Activated effector memory CD4-positive, alpha-beta T cell treated with Interleukin-2 at 50 U/mL for 16 hours (primary cell): ENCODE measurements around the gene IBA57.

ENCODE experiments used
- DNase-seq: peaks from one replicate; pipeline ENCODE4 v3.0.0-alpha.2; 2020

Gene IBA57

GRCh38 chr1:228156941-228157728, 8.5 kb upstream of the IBA57 start:
- DNase-seq, result no peak

GRCh38 chr1:228157729-228158126, 7.9 kb upstream of the IBA57 start:
- no peak for DNase-seq

- DNase-seq, result no peak
Measured at GRCh38 chr1:228158151-228159007, 7.2 kb upstream of the IBA57 start.

GRCh38 chr1:228159008-228159665, 6.5 kb upstream of the IBA57 start:
- no peak for DNase-seq

GRCh38 chr1:228160201-228160761, 5.3 kb upstream of the IBA57 start:
- DNase-seq, result no peak

- no peak for DNase-seq
Measured at GRCh38 chr1:228161362-228161761, 4.2 kb upstream of the IBA57 start.

- no peak for DNase-seq
Measured at GRCh38 chr1:228161866-228162265, 3.7 kb upstream of the IBA57 start.

GRCh38 chr1:228162286-228163006, 3.2 kb upstream of the IBA57 start:
- DNase-seq, result no peak

GRCh38 chr1:228163007-228163753, 2.4 kb upstream of the IBA57 start:
- DNase-seq, result no peak

GRCh38 chr1:228163776-228164519, 1.7 kb upstream of the IBA57 start:
- DNase-seq, result no peak

- DNase-seq, result no peak
Measured at GRCh38 chr1:228164561-228165371, 838 bp upstream of the IBA57 start.

GRCh38 chr1:228166170-228166936, 749 bp downstream of the IBA57 start:
- DNase-seq, result peak; percentile 49

- no peak for DNase-seq
Measured at GRCh38 chr1:228168563-228169270, 3.1 kb downstream of the IBA57 start.

GRCh38 chr1:228169345-228169744, 3.7 kb downstream of the IBA57 start:
- DNase-seq, result no peak

- no peak for DNase-seq
Measured at GRCh38 chr1:228170666-228171065, 5.1 kb downstream of the IBA57 start.

- no peak for DNase-seq
Measured at GRCh38 chr1:228171221-228171891, 5.8 kb downstream of the IBA57 start.

GRCh38 chr1:228172591-228173527, 7.3 kb downstream of the IBA57 start:
- DNase-seq, result no peak
